ENCODE measurements around the gene ZNF839.

The ZNF839 gene

DNA sequence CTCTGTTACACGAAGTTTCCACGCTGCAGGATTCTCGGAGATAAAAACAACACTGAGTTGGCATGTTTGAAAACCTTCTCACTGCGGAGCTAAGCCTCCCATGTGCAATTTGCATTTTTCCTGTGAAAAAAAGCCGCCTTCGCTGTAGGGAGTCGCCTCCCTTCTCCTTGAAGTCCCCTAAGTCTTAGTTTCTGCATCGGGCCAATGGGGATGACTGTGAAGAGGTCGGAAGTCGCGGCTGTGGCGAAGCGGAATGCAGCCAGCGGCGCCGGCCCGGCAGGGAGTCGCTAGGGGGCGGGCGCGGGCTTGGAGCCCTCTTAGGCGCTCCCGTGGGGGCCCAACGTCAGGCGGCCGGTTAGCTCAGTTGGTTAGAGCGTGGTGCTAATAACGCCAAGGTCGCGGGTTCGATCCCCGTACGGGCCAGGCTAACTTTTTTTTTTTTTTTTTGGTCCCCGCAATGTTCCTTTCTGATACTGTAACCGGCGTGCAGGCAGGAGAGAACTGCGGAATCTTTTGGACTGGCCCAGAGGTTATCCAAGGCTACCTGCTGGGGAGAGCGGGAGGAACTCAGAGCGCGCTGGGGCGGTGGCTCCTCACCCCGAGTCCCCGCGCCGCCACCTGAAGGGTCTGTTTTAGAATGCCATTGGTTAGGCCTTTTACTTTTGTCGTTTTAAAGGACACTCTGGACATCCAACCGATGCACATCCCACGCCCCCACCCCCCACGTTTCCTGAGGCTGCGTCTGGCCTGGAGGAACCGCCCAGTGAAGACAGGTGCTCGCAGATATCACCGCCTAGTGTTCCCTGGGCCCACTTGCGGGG is 2.6 kb upstream of the ZNF839 start:
- peak overlapping the region; percentile 66 for H3K4me3 ChIP-seq (ENCODE audit: low read depth, low read length)
- peak; percentile 71 for TF ChIP-seq CTCF (IDR thresholded peaks at IDR 0.05; ENCODE audit: low read depth, low read length, missing control alignments)
- peak; percentile 88 for DNase-seq
- in situ Hi-C loops (cut with HindIII; ENCODE audit: low pct_ligation_motif_present, low sequenced_read_pairs) = loop anchor here (10.0 kb wide), 1 partner anchor 82 kb away; no protein-coding TSS in a partner anchor
- no peaks in the 10 kb centered on the region for H3K36me3 ChIP-seq (replicated peaks)
- peak overlapping the region; percentile 78 for H3K27ac ChIP-seq
- no peaks in the 10 kb centered on the region for H3K27me3 ChIP-seq (replicated peaks)

- DNase-seq = no peak
- H3K4me3 ChIP-seq (ENCODE audit: low read depth, low read length) = peak overlapping the region; percentile 66
- in situ Hi-C loops (cut with HindIII; ENCODE audit: low pct_ligation_motif_present, low sequenced_read_pairs) = loop anchor here (10.0 kb wide), 1 partner anchor 83 kb away; no protein-coding TSS in a partner anchor
- no peaks in the 10 kb centered on the region for H3K36me3 ChIP-seq (replicated peaks)
- TF ChIP-seq CTCF (IDR thresholded peaks at IDR 0.05; ENCODE audit: low read depth, low read length, missing control alignments) = no peak
- H3K27ac ChIP-seq = no peak overlapping the region
- H3K27me3 ChIP-seq (replicated peaks) = no peaks in the 10 kb centered on the region
Measured at GRCh38 chr14:102317564-102318248, 1.8 kb upstream of the ZNF839 start.

DNA sequence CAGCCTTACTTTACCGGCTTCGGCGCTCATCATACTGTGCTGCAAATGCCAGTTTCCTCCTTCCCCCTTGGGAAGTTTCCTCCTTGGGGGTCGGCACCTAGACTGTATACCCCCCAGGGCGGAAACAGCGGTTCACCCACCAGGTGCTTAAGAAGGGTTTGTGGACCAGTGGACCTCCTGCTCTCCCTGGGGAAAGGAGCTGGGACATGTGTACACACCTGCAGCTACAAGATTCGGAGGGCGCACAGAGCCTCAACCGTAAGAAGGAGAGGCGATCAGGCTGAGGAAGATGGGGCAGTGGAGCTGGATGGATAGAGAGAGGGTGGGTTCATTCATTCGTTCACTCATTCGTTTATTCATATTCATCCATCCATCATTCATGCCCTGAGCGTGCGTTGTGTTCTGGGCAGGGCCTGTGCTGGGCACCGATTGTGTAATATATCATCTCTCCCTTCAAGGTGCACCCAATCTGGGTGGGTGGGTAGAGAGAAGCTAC is 717 bp upstream of the ZNF839 start:
- Histone ChIP-seq H3K4me3 (ENCODE audit: low read depth, low read length) (peak overlapping the region; percentile 82), H3K27ac (peak overlapping the region; percentile 94), H3K36me3 (replicated peaks) (no peaks in the 10 kb centered on the region), H3K27me3 (replicated peaks) (no peaks in the 10 kb centered on the region)
- TF ChIP-seq CTCF (IDR thresholded peaks at IDR 0.05; ENCODE audit: low read depth, low read length, missing control alignments) = no peak
- in situ Hi-C loops (cut with HindIII; ENCODE audit: low pct_ligation_motif_present, low sequenced_read_pairs) = loop anchor here (10.0 kb wide), 1 partner anchor 84 kb away; no protein-coding TSS in a partner anchor
- DNase-seq = no peak

DNA sequence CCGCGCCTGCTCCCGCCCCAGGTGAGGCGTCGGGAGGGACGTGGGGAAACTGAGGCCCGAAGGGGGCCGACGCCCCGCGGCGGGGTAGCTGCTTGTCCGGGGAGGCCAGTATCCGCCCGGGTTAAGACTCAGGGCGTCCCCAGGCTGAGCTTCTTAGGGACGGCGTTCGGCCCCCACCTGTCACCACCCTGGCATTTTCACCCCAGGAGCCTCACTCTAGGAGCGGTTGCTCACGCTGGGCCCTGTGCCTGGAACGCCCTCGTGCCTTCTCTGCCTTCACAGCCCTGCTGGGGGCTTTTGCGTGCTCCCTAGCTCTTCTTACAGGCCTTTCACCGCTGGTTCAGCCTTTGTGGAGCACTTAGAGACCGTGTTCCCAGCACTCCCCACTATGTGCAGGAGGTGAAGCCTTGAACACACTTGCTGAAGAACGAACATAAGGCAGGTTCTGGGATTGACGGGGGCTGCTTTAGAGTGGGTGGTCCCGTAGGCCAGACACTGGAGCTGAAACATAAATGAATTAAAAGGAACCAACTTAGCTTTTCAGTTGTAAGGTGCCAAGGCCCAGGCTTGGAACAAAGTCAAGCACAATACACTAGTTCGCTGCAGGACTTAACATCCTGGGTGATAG is 601 bp downstream of the ZNF839 start:
- Histone ChIP-seq H3K36me3 (replicated peaks) (no peaks in the 10 kb centered on the region), H3K27me3 (replicated peaks) (no peaks in the 10 kb centered on the region), H3K4me3 (ENCODE audit: low read depth, low read length) (peak overlapping the region; percentile 82), H3K27ac (peak overlapping the region; percentile 94)
- DNase-seq = peak; percentile 42
- TF ChIP-seq CTCF (IDR thresholded peaks at IDR 0.05; ENCODE audit: low read depth, low read length, missing control alignments) = peak; percentile 12
- in situ Hi-C loops (cut with HindIII; ENCODE audit: low pct_ligation_motif_present, low sequenced_read_pairs) = no loop called here

DNA sequence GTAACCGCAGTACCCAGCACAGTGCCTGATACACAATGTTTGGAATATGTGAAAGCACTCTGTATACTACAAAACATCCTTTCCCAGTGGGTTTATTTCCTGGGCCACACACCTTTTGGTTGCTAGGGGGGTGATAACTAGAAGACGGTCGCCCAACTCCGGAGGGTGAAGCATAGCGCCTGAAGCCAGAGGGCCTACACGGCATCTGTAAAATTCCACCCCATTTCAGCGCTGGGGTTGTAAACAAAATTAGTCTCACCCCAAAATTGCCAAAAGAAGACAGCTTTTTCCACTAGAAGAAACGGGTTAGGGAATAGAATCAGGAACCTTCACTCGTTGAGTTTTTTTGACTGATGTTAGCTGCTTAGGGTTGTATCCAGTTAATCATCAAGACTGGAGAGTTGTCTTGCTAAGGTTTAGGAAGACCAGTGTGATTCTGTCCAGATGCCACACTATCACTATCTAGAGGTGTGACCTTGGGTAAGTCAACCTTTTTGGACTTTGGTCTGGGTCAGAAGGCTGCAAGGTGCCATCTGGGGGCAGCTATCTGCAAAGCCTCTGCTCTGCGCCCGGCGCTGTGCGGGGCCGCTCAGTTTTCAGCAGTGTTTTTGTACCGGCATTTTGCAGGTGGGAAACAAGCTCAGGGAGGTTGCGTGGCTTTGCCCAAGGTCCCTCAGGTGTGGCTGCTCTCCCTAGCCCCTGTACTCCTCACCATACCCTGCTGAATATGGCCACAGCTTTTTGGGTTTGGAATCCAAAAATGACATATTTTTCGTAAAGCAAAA is 1.3 kb downstream of the ZNF839 start:
- no peak for TF ChIP-seq CTCF (IDR thresholded peaks at IDR 0.05; ENCODE audit: low read depth, low read length, missing control alignments)
- no peak for DNase-seq
- in situ Hi-C loops (cut with HindIII; ENCODE audit: low pct_ligation_motif_present, low sequenced_read_pairs) = no loop called here
- Histone ChIP-seq H3K36me3 (replicated peaks) (no peaks in the 10 kb centered on the region), H3K27ac (no peak overlapping the region), H3K27me3 (replicated peaks) (no peaks in the 10 kb centered on the region), H3K4me3 (ENCODE audit: low read depth, low read length) (peak overlapping the region; percentile 82)

Data from brain microvascular endothelial cell (primary cell).